ENCODE measurements around the gene OTOA. TPM values are rescaled to one million over a fixed set of nuclear protein-coding genes. Genes with fewer than 3 reads are reported as not detected.

Gene OTOA
- total RNA-seq, 1 donor from 2014 or later = 0.08 TPM

- no peaks in the 10 kb centered on the region for H3K9me3 Mint-ChIP-seq (ENCODE audit: unreplicated experiment)
- H3K27me3 Mint-ChIP-seq (ENCODE audit: unreplicated experiment) = no peaks in the 10 kb centered on the region
- H3K4me3 Mint-ChIP-seq (ENCODE audit: unreplicated experiment) = no peak overlapping the region
- H3K4me1 Mint-ChIP-seq (ENCODE audit: unreplicated experiment) = peaks cover 5% of the 10 kb centered on the region
- no peak for DNase-seq (ENCODE audit: extremely low spot score, unreplicated experiment)
- peaks cover 19% of the 10 kb centered on the region for H3K36me3 Mint-ChIP-seq (ENCODE audit: unreplicated experiment)
- no peak overlapping the region for H3K27ac Mint-ChIP-seq (ENCODE audit: unreplicated experiment)
- TF ChIP-seq, protein P1, sequence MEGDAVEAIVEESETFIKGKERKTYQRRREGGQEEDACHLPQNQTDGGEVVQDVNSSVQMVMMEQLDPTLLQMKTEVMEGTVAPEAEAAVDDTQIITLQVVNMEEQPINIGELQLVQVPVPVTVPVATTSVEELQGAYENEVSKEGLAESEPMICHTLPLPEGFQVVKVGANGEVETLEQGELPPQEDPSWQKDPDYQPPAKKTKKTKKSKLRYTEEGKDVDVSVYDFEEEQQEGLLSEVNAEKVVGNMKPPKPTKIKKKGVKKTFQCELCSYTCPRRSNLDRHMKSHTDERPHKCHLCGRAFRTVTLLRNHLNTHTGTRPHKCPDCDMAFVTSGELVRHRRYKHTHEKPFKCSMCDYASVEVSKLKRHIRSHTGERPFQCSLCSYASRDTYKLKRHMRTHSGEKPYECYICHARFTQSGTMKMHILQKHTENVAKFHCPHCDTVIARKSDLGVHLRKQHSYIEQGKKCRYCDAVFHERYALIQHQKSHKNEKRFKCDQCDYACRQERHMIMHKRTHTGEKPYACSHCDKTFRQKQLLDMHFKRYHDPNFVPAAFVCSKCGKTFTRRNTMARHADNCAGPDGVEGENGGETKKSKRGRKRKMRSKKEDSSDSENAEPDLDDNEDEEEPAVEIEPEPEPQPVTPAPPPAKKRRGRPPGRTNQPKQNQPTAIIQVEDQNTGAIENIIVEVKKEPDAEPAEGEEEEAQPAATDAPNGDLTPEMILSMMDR (IDR thresholded peaks at IDR 0.05) = no peak
Observed at GRCh38 chr16:21620592-21620991, 43.2 kb upstream of the OTOA start.

- Mint-ChIP-seq H3K27me3 (ENCODE audit: unreplicated experiment) (no peaks in the 10 kb centered on the region), H3K36me3 (ENCODE audit: unreplicated experiment) (peaks cover 27% of the 10 kb centered on the region), H3K4me1 (ENCODE audit: unreplicated experiment) (peaks cover 15% of the 10 kb centered on the region), H3K9me3 (ENCODE audit: unreplicated experiment) (no peaks in the 10 kb centered on the region), H3K4me3 (ENCODE audit: unreplicated experiment) (no peak overlapping the region), H3K27ac (ENCODE audit: unreplicated experiment) (no peak overlapping the region)
- DNase-seq (ENCODE audit: extremely low spot score, unreplicated experiment) = no peak
- TF ChIP-seq, protein P1 (IDR thresholded peaks at IDR 0.05) = no peak
Observed at GRCh38 chr16:21622545-21622944, 41.2 kb upstream of the OTOA start.

DNA sequence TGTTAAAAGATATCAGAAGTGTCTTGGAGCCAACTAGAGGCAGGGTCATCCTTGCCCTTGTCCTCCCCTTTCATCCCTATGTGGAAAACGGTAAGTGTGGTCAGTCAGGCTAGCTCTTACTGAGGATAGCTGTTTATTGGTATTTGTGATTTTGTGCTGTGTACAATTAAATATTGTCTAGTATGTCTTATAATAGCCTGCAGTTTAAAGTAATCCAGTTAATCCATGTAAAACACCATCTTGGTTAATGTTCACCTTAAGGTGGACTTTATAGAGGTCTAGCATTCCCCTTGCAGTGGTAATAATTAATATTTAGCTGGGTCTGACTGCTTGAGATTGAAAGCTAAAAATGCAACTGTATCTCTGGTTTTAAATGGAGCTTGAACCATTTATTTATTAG, 38.7 kb upstream of the OTOA start:
- Mint-ChIP-seq H3K27ac (ENCODE audit: unreplicated experiment) (no peak overlapping the region), H3K36me3 (ENCODE audit: unreplicated experiment) (peaks cover 31% of the 10 kb centered on the region), H3K27me3 (ENCODE audit: unreplicated experiment) (no peaks in the 10 kb centered on the region), H3K9me3 (ENCODE audit: unreplicated experiment) (no peaks in the 10 kb centered on the region), H3K4me3 (ENCODE audit: unreplicated experiment) (no peak overlapping the region), H3K4me1 (ENCODE audit: unreplicated experiment) (peaks cover 34% of the 10 kb centered on the region)
- TF ChIP-seq, protein P1 (IDR thresholded peaks at IDR 0.05) = no peak
- no peak for DNase-seq (ENCODE audit: extremely low spot score, unreplicated experiment)

DNA sequence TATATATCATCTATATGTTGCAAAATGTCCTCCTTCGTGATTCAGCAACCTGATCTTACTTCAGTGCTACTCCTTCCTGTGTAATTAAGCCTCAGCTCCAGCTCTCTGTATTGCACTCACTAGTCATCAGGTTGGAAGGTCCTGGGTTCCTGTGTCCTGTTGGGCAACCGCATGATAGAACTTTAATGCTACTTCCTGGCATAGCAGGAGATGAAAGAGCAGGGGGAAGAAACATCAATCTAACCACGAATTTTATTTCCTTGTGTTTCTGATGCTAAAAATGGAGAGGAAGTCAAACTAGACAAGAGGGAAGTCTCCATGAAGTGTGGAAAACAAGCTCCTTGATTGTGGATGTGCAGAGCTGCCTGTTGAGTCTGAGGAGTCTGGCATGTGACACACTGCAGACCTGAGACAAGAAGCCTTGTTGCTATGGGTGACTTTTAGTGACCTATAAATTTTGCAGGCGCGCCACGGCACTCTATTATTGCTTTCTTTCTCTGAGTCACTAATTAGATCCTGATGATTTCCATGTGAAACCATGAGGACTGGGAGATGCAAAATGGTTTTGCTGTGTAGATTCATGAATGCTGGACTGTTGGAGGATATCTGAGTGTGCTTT, 37.0 kb upstream of the OTOA start:
- Mint-ChIP-seq H3K36me3 (ENCODE audit: unreplicated experiment) (peaks cover 31% of the 10 kb centered on the region), H3K27ac (ENCODE audit: unreplicated experiment) (peak overlapping the region; percentile 90), H3K27me3 (ENCODE audit: unreplicated experiment) (no peaks in the 10 kb centered on the region), H3K4me1 (ENCODE audit: unreplicated experiment) (peaks cover 34% of the 10 kb centered on the region), H3K9me3 (ENCODE audit: unreplicated experiment) (no peaks in the 10 kb centered on the region), H3K4me3 (ENCODE audit: unreplicated experiment) (peak overlapping the region; percentile 30)
- DNase-seq (ENCODE audit: extremely low spot score, unreplicated experiment) = no peak
- TF ChIP-seq, protein P1 (IDR thresholded peaks at IDR 0.05) = no peak

GRCh38 chr16:21628121-21628726, 35.5 kb upstream of the OTOA start:
- peak overlapping the region; percentile 57 for H3K27ac Mint-ChIP-seq (ENCODE audit: unreplicated experiment)
- DNase-seq (ENCODE audit: extremely low spot score, unreplicated experiment) = no peak
- H3K27me3 Mint-ChIP-seq (ENCODE audit: unreplicated experiment) = no peaks in the 10 kb centered on the region
- no peak overlapping the region for H3K4me3 Mint-ChIP-seq (ENCODE audit: unreplicated experiment)
- H3K36me3 Mint-ChIP-seq (ENCODE audit: unreplicated experiment) = peaks cover 27% of the 10 kb centered on the region
- TF ChIP-seq, protein P1 (IDR thresholded peaks at IDR 0.05) = no peak
- peaks cover 34% of the 10 kb centered on the region for H3K4me1 Mint-ChIP-seq (ENCODE audit: unreplicated experiment)
- no peaks in the 10 kb centered on the region for H3K9me3 Mint-ChIP-seq (ENCODE audit: unreplicated experiment)
